Panc1 (cell line): ENCODE data around the gene GRM7. TPM values are rescaled to one million over a fixed set of nuclear protein-coding genes. Genes with fewer than 3 reads are reported as not detected.

Experiments
- ATAC-seq: fragments of 200-7000 bp; cut with Tn5 transposase; 2 replicates; pipeline ENCODE4 v1.9.1; 2020; ENCODE audit warnings: mild to moderate bottlenecking, moderate library complexity
- BruUV-seq: library from RNA; stranded (reverse); fragments of 400-500 nt; replicated peaks from 2 replicates; lab custom pipeline; 2021; lab: Mats Ljungman, UMichigan
- CTCF ChIA-PET: fragments of 300-600 bp; sonication (Branson Sonifier 250); formaldehyde crosslinking; loops from one replicate; lab custom pipeline; 2022; ENCODE audit warnings: antibody characterized with exemption; lab: Charles Lee
- POLR2A ChIA-PET: fragments of 300-600 bp; sonication (Branson Sonifier 250); formaldehyde crosslinking; loops from one replicate; lab custom pipeline; 2022; ENCODE audit warnings: antibody characterized with exemption; lab: Charles Lee
- DNase-seq: peaks from one replicate; pipeline ENCODE4 v3.0.0-alpha.2; 2010; ENCODE audit warnings: low read depth, low spot score
- H3K27ac ChIP-seq: 2 replicates; pipeline ENCODE4 v1.5.1; 2011; ENCODE audit warnings: mild to moderate bottlenecking, low read length, inconsistent platforms
- H3K27me3 ChIP-seq: fragments of 200-500 bp; sonication (Bioruptor generic); 2 replicates; pipeline ENCODE4 v1.6.0; 2014; ENCODE audit warnings: low read length, inconsistent platforms; ENCODE audit not compliant: control insufficient read depth, insufficient read depth
- H3K36me3 ChIP-seq: fragments of 200-500 bp; sonication (Bioruptor generic); 2 replicates; pipeline ENCODE4 v1.5.1; 2014; ENCODE audit warnings: inconsistent platforms, mild to moderate bottlenecking, low read length, moderate library complexity; ENCODE audit not compliant: control insufficient read depth, insufficient read depth
- H3K4me1 ChIP-seq: 2 replicates; pipeline ENCODE4 v1.5.1; 2011; ENCODE audit warnings: inconsistent platforms, mild to moderate bottlenecking, low read length, moderate library complexity; ENCODE audit not compliant: control insufficient read depth, insufficient read depth
- H3K4me3 ChIP-seq, 2 experiments: 2 replicates each; pipeline ENCODE4 v1.5.1; 2011 to 2012; ENCODE audit warnings: low read depth in 2 of 2, low read length in 2 of 2, mild to moderate bottlenecking in 2 of 2, inconsistent platforms in 1 of 2, moderate library complexity in 1 of 2
- H3K9me3 ChIP-seq: fragments of 200-500 bp; sonication (Bioruptor generic); 2 replicates; pipeline ENCODE4 v1.5.1; 2014; ENCODE audit warnings: low read depth, mild to moderate bottlenecking, inconsistent platforms, low read length, moderate library complexity; ENCODE audit not compliant: control insufficient read depth, insufficient read depth
- POLR2AphosphoS5 ChIP-seq: IDR thresholded peaks from 2 replicates; pipeline ENCODE4 v1.6.1; 2012; ENCODE audit warnings: mild to moderate bottlenecking, low read depth, low read length, moderate library complexity
- SIN3A ChIP-seq: IDR thresholded peaks from 2 replicates; pipeline ENCODE4 v1.6.1; 2012; ENCODE audit warnings: low read depth, mild to moderate bottlenecking, low read length, moderate library complexity, borderline replicate concordance; ENCODE audit not compliant: insufficient read depth
- TCF7L2 ChIP-seq: IDR thresholded peaks from 2 replicates; pipeline ENCODE4 v1.6.1; 2011; ENCODE audit warnings: mild to moderate bottlenecking, low read depth, low read length, inconsistent platforms
- in situ Hi-C: cut with HindIII; loops from 2 replicates; pipeline ENCODE4 v1.10.0; 2016; ENCODE audit warnings: low sequenced_read_pairs, low pct_unique_long_range_greater_than_20kb
- intact Hi-C: fragments of 100-400 bp; cut with micrococcal nuclease; formaldehyde crosslinking; loops from one replicate; pipeline ENCODE4 v1.10.0; 2022; ENCODE audit not compliant: unreplicated experiment
- total RNA-seq: library from RNA; stranded (reverse); gene quantifications from one replicate; pipeline ENCODE4 v1.2.1, GENCODE V29; 2021; ENCODE audit not compliant: unreplicated experiment
- TF ChIP-seq, protein P1 (sequence below): fragments of 450-650 bp; IDR thresholded peaks from 2 replicates; pipeline ENCODE4 v1.5.1; 2017; ENCODE audit warnings: mild to moderate bottlenecking
- TF ChIP-seq, protein P2 (sequence below), 2 experiments: IDR thresholded peaks; 2 replicates each; pipeline ENCODE4 v1.6.1; 2011 to 2012; ENCODE audit warnings: low read depth in 2 of 2, control low read depth in 1 of 2, low read length in 1 of 2, mild to moderate bottlenecking in 1 of 2, moderate library complexity in 1 of 2; ENCODE audit not compliant: insufficient read depth in 1 of 2

Gene GRM7
- total RNA-seq, 1 experiment from 2014 or later, result not detected

DNA sequence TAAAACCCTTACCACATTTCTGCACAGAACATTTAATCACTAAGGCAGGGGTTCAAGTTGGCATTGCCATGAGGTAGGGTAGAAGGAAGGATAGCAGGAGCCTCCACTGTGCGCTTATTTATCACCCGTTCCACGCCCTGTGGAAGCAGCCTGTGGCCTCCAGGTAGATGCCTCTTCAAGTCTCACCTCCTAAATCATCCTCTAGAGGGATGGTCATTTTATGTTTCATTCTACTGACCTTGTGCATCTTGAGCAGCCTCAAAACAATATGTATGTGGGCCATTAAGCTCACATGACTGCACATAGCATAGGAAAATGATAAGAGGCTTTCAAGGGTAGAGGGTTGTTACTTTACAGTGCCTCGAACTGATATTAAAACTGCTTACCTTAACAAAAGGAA, 546.2 kb downstream of the GRM7 start:
- Histone ChIP-seq H3K4me1 (no peaks in the 10 kb centered on the region), H3K27me3 (no peaks in the 10 kb centered on the region), H3K4me3 (no peak overlapping the region), H3K36me3 (no peaks in the 10 kb centered on the region), H3K9me3 (no peaks in the 10 kb centered on the region), H3K27ac (no peak overlapping the region)
- no TSS peak for BruUV-seq
- ChIA-PET POLR2A (no interaction called here), CTCF (no interaction called here)
- intact Hi-C loops, result no loop called here
- in situ Hi-C loops, result no loop called here
- ATAC-seq (no peak), DNase-seq (no peak)
- TF ChIP-seq, protein P1, sequence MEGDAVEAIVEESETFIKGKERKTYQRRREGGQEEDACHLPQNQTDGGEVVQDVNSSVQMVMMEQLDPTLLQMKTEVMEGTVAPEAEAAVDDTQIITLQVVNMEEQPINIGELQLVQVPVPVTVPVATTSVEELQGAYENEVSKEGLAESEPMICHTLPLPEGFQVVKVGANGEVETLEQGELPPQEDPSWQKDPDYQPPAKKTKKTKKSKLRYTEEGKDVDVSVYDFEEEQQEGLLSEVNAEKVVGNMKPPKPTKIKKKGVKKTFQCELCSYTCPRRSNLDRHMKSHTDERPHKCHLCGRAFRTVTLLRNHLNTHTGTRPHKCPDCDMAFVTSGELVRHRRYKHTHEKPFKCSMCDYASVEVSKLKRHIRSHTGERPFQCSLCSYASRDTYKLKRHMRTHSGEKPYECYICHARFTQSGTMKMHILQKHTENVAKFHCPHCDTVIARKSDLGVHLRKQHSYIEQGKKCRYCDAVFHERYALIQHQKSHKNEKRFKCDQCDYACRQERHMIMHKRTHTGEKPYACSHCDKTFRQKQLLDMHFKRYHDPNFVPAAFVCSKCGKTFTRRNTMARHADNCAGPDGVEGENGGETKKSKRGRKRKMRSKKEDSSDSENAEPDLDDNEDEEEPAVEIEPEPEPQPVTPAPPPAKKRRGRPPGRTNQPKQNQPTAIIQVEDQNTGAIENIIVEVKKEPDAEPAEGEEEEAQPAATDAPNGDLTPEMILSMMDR, result no peak
- TF ChIP-seq, protein P2, sequence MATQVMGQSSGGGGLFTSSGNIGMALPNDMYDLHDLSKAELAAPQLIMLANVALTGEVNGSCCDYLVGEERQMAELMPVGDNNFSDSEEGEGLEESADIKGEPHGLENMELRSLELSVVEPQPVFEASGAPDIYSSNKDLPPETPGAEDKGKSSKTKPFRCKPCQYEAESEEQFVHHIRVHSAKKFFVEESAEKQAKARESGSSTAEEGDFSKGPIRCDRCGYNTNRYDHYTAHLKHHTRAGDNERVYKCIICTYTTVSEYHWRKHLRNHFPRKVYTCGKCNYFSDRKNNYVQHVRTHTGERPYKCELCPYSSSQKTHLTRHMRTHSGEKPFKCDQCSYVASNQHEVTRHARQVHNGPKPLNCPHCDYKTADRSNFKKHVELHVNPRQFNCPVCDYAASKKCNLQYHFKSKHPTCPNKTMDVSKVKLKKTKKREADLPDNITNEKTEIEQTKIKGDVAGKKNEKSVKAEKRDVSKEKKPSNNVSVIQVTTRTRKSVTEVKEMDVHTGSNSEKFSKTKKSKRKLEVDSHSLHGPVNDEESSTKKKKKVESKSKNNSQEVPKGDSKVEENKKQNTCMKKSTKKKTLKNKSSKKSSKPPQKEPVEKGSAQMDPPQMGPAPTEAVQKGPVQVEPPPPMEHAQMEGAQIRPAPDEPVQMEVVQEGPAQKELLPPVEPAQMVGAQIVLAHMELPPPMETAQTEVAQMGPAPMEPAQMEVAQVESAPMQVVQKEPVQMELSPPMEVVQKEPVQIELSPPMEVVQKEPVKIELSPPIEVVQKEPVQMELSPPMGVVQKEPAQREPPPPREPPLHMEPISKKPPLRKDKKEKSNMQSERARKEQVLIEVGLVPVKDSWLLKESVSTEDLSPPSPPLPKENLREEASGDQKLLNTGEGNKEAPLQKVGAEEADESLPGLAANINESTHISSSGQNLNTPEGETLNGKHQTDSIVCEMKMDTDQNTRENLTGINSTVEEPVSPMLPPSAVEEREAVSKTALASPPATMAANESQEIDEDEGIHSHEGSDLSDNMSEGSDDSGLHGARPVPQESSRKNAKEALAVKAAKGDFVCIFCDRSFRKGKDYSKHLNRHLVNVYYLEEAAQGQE (IDR thresholded peaks at IDR 0.05; ENCODE audit: insufficient read depth in 1 of 2, low read depth in 2 of 2, low read length in 1 of 2), result no peak
- TF ChIP-seq TCF7L2 (no peak), SIN3A (no peak), POLR2AphosphoS5 (no peak)

DNA sequence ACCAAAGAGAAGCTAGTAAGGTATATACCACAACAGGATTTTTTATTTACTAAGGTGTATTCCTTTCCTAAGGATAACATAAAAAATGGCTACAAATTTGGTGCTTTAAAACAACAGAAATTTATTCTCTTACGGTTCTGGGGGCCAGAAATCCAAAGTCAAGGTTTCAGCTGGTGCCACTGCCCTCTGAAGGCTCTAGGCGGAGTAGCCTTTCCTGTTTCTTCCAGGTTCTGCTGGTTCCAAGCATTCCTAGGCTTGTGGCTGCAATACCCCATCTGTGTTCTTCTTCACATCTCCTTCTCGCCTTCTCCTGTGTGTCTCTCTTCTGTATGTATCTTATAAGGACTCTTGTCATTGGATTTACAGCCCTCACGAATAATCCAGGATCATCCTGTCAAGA, 549.9 kb downstream of the GRM7 start:
- DNase-seq (no peak), ATAC-seq (no peak)
- CTCF ChIA-PET, result no interaction called here
- no peaks in the 10 kb centered on the region for H3K9me3 ChIP-seq
- no TSS peak for BruUV-seq
- H3K27ac ChIP-seq, result no peak overlapping the region
- TF ChIP-seq TCF7L2, result no peak
- TF ChIP-seq, protein P1, result no peak
- TF ChIP-seq, protein P2 (IDR thresholded peaks at IDR 0.05; ENCODE audit: insufficient read depth in 1 of 2, low read depth in 2 of 2, low read length in 1 of 2), result no peak
- no peak for TF ChIP-seq SIN3A
- TF ChIP-seq POLR2AphosphoS5, result no peak
- POLR2A ChIA-PET, result interaction anchor here (1.2 kb wide), 1 partner anchor 55 kb away, joined by 3 read pairs; no protein-coding TSS in a partner anchor
- H3K4me1 ChIP-seq, result no peaks in the 10 kb centered on the region
- H3K36me3 ChIP-seq, result no peaks in the 10 kb centered on the region
- in situ Hi-C loops (no loop called here), intact Hi-C loops (no loop called here)
- no peak overlapping the region for H3K4me3 ChIP-seq
- no peaks in the 10 kb centered on the region for H3K27me3 ChIP-seq
